ENCODE measurements around the gene TNFSF18.

TNFSF18 gene

GRCh38 chr1:173043253-173043652, 7.5 kb downstream of the TNFSF18 start:
- Histone ChIP-seq H3K4me1 (ENCODE audit: control insufficient read depth, insufficient read depth, low read length) (no peaks in the 10 kb centered on the region), H3K36me3 (ENCODE audit: control insufficient read depth, insufficient read depth, low read length) (no peaks in the 10 kb centered on the region), H3K9me3 (ENCODE audit: control insufficient read depth, low read length) (no peaks in the 10 kb centered on the region), H3K27ac (ENCODE audit: insufficient read depth, low read depth, low read length, poor library complexity, severe bottlenecking) (no peak overlapping the region), H3K27me3 (ENCODE audit: control insufficient read depth, insufficient read depth, low read length, poor library complexity, severe bottlenecking) (no peaks in the 10 kb centered on the region), H3K4me3 (ENCODE audit: insufficient read depth, low read depth, low read length) (no peak overlapping the region)

GRCh38 chr1:173042806-173043205, 7.9 kb downstream of the TNFSF18 start:
- Histone ChIP-seq H3K27ac (ENCODE audit: insufficient read depth, low read depth, low read length, poor library complexity, severe bottlenecking) (no peak overlapping the region), H3K36me3 (ENCODE audit: control insufficient read depth, insufficient read depth, low read length) (no peaks in the 10 kb centered on the region), H3K9me3 (ENCODE audit: control insufficient read depth, low read length) (no peaks in the 10 kb centered on the region), H3K4me1 (ENCODE audit: control insufficient read depth, insufficient read depth, low read length) (no peaks in the 10 kb centered on the region), H3K27me3 (ENCODE audit: control insufficient read depth, insufficient read depth, low read length, poor library complexity, severe bottlenecking) (no peaks in the 10 kb centered on the region), H3K4me3 (ENCODE audit: insufficient read depth, low read depth, low read length) (no peak overlapping the region)
- 86 to 93% methylated on average over 3 of the region's 3 CpGs for WGBS, 2 experiments

GRCh38 chr1:173039626-173040025, 11.1 kb downstream of the TNFSF18 start:
- Histone ChIP-seq H3K4me3 (ENCODE audit: insufficient read depth, low read depth, low read length) (no peak overlapping the region), H3K4me1 (ENCODE audit: control insufficient read depth, insufficient read depth, low read length) (no peaks in the 10 kb centered on the region), H3K27ac (ENCODE audit: insufficient read depth, low read depth, low read length, poor library complexity, severe bottlenecking) (no peak overlapping the region), H3K27me3 (ENCODE audit: control insufficient read depth, insufficient read depth, low read length, poor library complexity, severe bottlenecking) (no peaks in the 10 kb centered on the region), H3K36me3 (ENCODE audit: control insufficient read depth, insufficient read depth, low read length) (no peaks in the 10 kb centered on the region), H3K9me3 (ENCODE audit: control insufficient read depth, low read length) (no peaks in the 10 kb centered on the region)

GRCh38 chr1:173038875-173039554, 11.7 kb downstream of the TNFSF18 start:
- Histone ChIP-seq H3K36me3 (ENCODE audit: control insufficient read depth, insufficient read depth, low read length) (no peaks in the 10 kb centered on the region), H3K9me3 (ENCODE audit: control insufficient read depth, low read length) (no peaks in the 10 kb centered on the region), H3K4me3 (ENCODE audit: insufficient read depth, low read depth, low read length) (no peak overlapping the region), H3K27ac (ENCODE audit: insufficient read depth, low read depth, low read length, poor library complexity, severe bottlenecking) (no peak overlapping the region), H3K4me1 (ENCODE audit: control insufficient read depth, insufficient read depth, low read length) (no peaks in the 10 kb centered on the region), H3K27me3 (ENCODE audit: control insufficient read depth, insufficient read depth, low read length, poor library complexity, severe bottlenecking) (no peaks in the 10 kb centered on the region)
- WGBS, 2 experiments, result 96 to 97% methylated on average over 1 of the region's 2 CpGs

- H3K4me1 ChIP-seq (ENCODE audit: control insufficient read depth, insufficient read depth, low read length), result no peaks in the 10 kb centered on the region
- H3K36me3 ChIP-seq (ENCODE audit: control insufficient read depth, insufficient read depth, low read length), result no peaks in the 10 kb centered on the region
- WGBS, 2 experiments, result 86 to 95% methylated on average over 1 of the region's 1 CpG
- H3K27ac ChIP-seq (ENCODE audit: insufficient read depth, low read depth, low read length, poor library complexity, severe bottlenecking), result no peak overlapping the region
- no peaks in the 10 kb centered on the region for H3K9me3 ChIP-seq (ENCODE audit: control insufficient read depth, low read length)
- H3K27me3 ChIP-seq (ENCODE audit: control insufficient read depth, insufficient read depth, low read length, poor library complexity, severe bottlenecking), result no peaks in the 10 kb centered on the region
- no peak overlapping the region for H3K4me3 ChIP-seq (ENCODE audit: insufficient read depth, low read depth, low read length)
These were observed 26.2 kb downstream of the TNFSF18 start for GRCh38 chr1:173024543-173024942.

- Histone ChIP-seq H3K4me3 (ENCODE audit: insufficient read depth, low read depth, low read length) (no peak overlapping the region), H3K36me3 (ENCODE audit: control insufficient read depth, insufficient read depth, low read length) (no peaks in the 10 kb centered on the region), H3K4me1 (ENCODE audit: control insufficient read depth, insufficient read depth, low read length) (no peaks in the 10 kb centered on the region), H3K27me3 (ENCODE audit: control insufficient read depth, insufficient read depth, low read length, poor library complexity, severe bottlenecking) (no peaks in the 10 kb centered on the region), H3K27ac (ENCODE audit: insufficient read depth, low read depth, low read length, poor library complexity, severe bottlenecking) (no peak overlapping the region), H3K9me3 (ENCODE audit: control insufficient read depth, low read length) (no peaks in the 10 kb centered on the region)
- WGBS, 2 experiments, result 86 to 88% methylated on average over 3 of the region's 3 CpGs
These were observed 27.4 kb downstream of the TNFSF18 start for GRCh38 chr1:173023343-173023742.

- no peaks in the 10 kb centered on the region for H3K36me3 ChIP-seq (ENCODE audit: control insufficient read depth, insufficient read depth, low read length)
- 93 to 94% methylated on average over 4 of the region's 5 CpGs for WGBS, 2 experiments
- no peaks in the 10 kb centered on the region for H3K27me3 ChIP-seq (ENCODE audit: control insufficient read depth, insufficient read depth, low read length, poor library complexity, severe bottlenecking)
- no peaks in the 10 kb centered on the region for H3K4me1 ChIP-seq (ENCODE audit: control insufficient read depth, insufficient read depth, low read length)
- no peaks in the 10 kb centered on the region for H3K9me3 ChIP-seq (ENCODE audit: control insufficient read depth, low read length)
- H3K4me3 ChIP-seq (ENCODE audit: insufficient read depth, low read depth, low read length), result no peak overlapping the region
- no peak overlapping the region for H3K27ac ChIP-seq (ENCODE audit: insufficient read depth, low read depth, low read length, poor library complexity, severe bottlenecking)
These were observed 30.5 kb downstream of the TNFSF18 start for GRCh38 chr1:173020138-173020750.

GRCh38 chr1:173017792-173018191, 32.9 kb downstream of the TNFSF18 start:
- no peaks in the 10 kb centered on the region for H3K9me3 ChIP-seq (ENCODE audit: control insufficient read depth, low read length)
- no peaks in the 10 kb centered on the region for H3K4me1 ChIP-seq (ENCODE audit: control insufficient read depth, insufficient read depth, low read length)
- WGBS, 2 experiments, result 99% methylated on average over 4 of the region's 4 CpGs; no CpG with 5 or more reads in 1 of the 2 experiments
- no peaks in the 10 kb centered on the region for H3K36me3 ChIP-seq (ENCODE audit: control insufficient read depth, insufficient read depth, low read length)
- H3K27ac ChIP-seq (ENCODE audit: insufficient read depth, low read depth, low read length, poor library complexity, severe bottlenecking), result no peak overlapping the region
- no peaks in the 10 kb centered on the region for H3K27me3 ChIP-seq (ENCODE audit: control insufficient read depth, insufficient read depth, low read length, poor library complexity, severe bottlenecking)
- H3K4me3 ChIP-seq (ENCODE audit: insufficient read depth, low read depth, low read length), result no peak overlapping the region

GRCh38 chr1:173016419-173016818, 34.3 kb downstream of the TNFSF18 start:
- H3K27ac ChIP-seq (ENCODE audit: insufficient read depth, low read depth, low read length, poor library complexity, severe bottlenecking), result no peak overlapping the region
- 88 to 93% methylated on average over 1 of the region's 1 CpG for WGBS, 2 experiments
- H3K36me3 ChIP-seq (ENCODE audit: control insufficient read depth, insufficient read depth, low read length), result no peaks in the 10 kb centered on the region
- no peaks in the 10 kb centered on the region for H3K9me3 ChIP-seq (ENCODE audit: control insufficient read depth, low read length)
- no peak overlapping the region for H3K4me3 ChIP-seq (ENCODE audit: insufficient read depth, low read depth, low read length)
- H3K27me3 ChIP-seq (ENCODE audit: control insufficient read depth, insufficient read depth, low read length, poor library complexity, severe bottlenecking), result no peaks in the 10 kb centered on the region
- H3K4me1 ChIP-seq (ENCODE audit: control insufficient read depth, insufficient read depth, low read length), result no peaks in the 10 kb centered on the region

GRCh38 chr1:173015629-173016028, 35.1 kb downstream of the TNFSF18 start:
- no peaks in the 10 kb centered on the region for H3K27me3 ChIP-seq (ENCODE audit: control insufficient read depth, insufficient read depth, low read length, poor library complexity, severe bottlenecking)
- no peaks in the 10 kb centered on the region for H3K9me3 ChIP-seq (ENCODE audit: control insufficient read depth, low read length)
- WGBS, 2 experiments, result 84 to 100% methylated on average over 1 of the region's 1 CpG
- no peak overlapping the region for H3K27ac ChIP-seq (ENCODE audit: insufficient read depth, low read depth, low read length, poor library complexity, severe bottlenecking)
- no peak overlapping the region for H3K4me3 ChIP-seq (ENCODE audit: insufficient read depth, low read depth, low read length)
- no peaks in the 10 kb centered on the region for H3K36me3 ChIP-seq (ENCODE audit: control insufficient read depth, insufficient read depth, low read length)
- H3K4me1 ChIP-seq (ENCODE audit: control insufficient read depth, insufficient read depth, low read length), result no peaks in the 10 kb centered on the region

Measured in ectodermal cell (in vitro differentiated cells).